ENCODE results near the gene ELFN1. TPM values are rescaled to one million over a fixed set of nuclear protein-coding genes. Genes with fewer than 3 reads are reported as not detected.

The ELFN1 gene
- total RNA-seq, 4 donors from 2014 or later = 0.42 to 3.7 (median 1.3) TPM

DNA sequence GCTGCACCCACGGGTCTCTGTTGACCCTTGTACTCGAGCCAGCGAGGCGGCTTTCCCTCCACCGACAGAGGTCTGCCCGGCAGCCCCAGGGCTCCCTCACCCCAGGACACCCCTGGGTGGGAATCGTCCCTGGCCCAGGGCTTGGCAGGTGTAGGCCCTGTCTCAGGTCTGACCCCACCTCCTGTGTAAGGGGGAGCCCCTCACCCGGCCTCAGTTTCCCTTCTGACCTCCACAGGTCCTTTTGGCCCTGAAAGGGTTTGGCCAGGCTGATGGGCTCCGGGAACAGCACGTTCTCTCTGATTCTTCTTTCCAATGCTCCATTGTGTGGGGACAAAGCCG lies 25.0 kb upstream of the ELFN1 start:
- Histone ChIP-seq H3K4me3 (no peak overlapping the region), H3K36me3 (no peaks in the 10 kb centered on the region), H3K27ac (no peak overlapping the region), H3K4me1 (peaks cover 0 to 18% (median 0%) of the 10 kb centered on the region in 3 donors), H3K27me3 (peaks cover 100% of the 10 kb centered on the region), H3K9me3 (no peaks in the 10 kb centered on the region)
- no peak for ATAC-seq
- WGBS, 2 donors (ENCODE audit: low coverage in 1 of 2) = 67% methylated on average over 3 of the region's 11 CpGs; no CpG with 5 or more reads in 1 of the 2 donors
- no peak for TF ChIP-seq POLR2AphosphoS5 (IDR thresholded peaks at IDR 0.05)
- TF ChIP-seq, protein P1, sequence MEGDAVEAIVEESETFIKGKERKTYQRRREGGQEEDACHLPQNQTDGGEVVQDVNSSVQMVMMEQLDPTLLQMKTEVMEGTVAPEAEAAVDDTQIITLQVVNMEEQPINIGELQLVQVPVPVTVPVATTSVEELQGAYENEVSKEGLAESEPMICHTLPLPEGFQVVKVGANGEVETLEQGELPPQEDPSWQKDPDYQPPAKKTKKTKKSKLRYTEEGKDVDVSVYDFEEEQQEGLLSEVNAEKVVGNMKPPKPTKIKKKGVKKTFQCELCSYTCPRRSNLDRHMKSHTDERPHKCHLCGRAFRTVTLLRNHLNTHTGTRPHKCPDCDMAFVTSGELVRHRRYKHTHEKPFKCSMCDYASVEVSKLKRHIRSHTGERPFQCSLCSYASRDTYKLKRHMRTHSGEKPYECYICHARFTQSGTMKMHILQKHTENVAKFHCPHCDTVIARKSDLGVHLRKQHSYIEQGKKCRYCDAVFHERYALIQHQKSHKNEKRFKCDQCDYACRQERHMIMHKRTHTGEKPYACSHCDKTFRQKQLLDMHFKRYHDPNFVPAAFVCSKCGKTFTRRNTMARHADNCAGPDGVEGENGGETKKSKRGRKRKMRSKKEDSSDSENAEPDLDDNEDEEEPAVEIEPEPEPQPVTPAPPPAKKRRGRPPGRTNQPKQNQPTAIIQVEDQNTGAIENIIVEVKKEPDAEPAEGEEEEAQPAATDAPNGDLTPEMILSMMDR (IDR thresholded peaks at IDR 0.05) = no peak

DNA sequence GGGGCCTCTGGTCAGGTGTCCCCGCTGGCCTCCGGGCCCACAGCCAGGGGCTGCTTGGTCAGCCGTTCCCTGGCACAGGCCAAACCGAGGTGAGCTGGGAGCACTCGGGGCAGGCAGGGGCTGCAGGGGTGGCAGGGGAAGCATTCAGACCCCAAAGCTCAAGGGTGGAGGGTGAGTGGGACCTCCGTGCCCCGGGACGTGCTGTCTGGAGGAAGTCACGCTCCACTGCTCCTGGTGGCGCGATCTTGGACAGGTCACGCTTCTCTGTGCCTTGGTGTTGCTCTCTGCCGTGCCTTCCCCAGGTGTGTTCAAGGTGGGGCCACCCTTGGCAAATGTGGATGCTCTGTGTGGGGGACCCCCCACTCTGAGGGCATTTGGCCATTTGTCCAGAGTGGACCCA lies 24.6 kb upstream of the ELFN1 start:
- no peak for ATAC-seq
- no CpG with 5 or more reads among the region's 13 CpGs for WGBS, 2 donors (ENCODE audit: low coverage in 1 of 2)
- Histone ChIP-seq H3K4me3 (no peak overlapping the region), H3K36me3 (no peaks in the 10 kb centered on the region), H3K27ac (no peak overlapping the region), H3K9me3 (no peaks in the 10 kb centered on the region), H3K4me1 (peaks cover 0 to 18% (median 0%) of the 10 kb centered on the region in 3 donors), H3K27me3 (peaks cover 100% of the 10 kb centered on the region)
- TF ChIP-seq POLR2A (IDR thresholded peaks at IDR 0.05) (no peak), POLR2AphosphoS5 (IDR thresholded peaks at IDR 0.05) (no peak), EP300 (IDR thresholded peaks at IDR 0.05) (no peak)
- TF ChIP-seq, protein P1 (IDR thresholded peaks at IDR 0.05) = no peak

GRCh38 chr7:1646391-1646790 lies 23.7 kb upstream of the ELFN1 start:
- H3K27me3 ChIP-seq = peaks cover 99% of the 10 kb centered on the region
- TF ChIP-seq, protein P1 (IDR thresholded peaks at IDR 0.05) = no peak
- no peak for ATAC-seq
- no peaks in the 10 kb centered on the region for H3K9me3 ChIP-seq
- H3K4me1 ChIP-seq = peaks cover 0 to 18% (median 0%) of the 10 kb centered on the region in 3 donors
- no peak overlapping the region for H3K4me3 ChIP-seq
- no peak overlapping the region for H3K27ac ChIP-seq
- no peaks in the 10 kb centered on the region for H3K36me3 ChIP-seq
- 81 to 100% methylated on average over 2 to 3 of the region's 8 CpGs for WGBS, 2 donors (ENCODE audit: low coverage in 1 of 2)

GRCh38 chr7:1646957-1647891 lies 22.9 kb upstream of the ELFN1 start:
- Histone ChIP-seq H3K36me3 (no peaks in the 10 kb centered on the region), H3K27ac (no peak overlapping the region), H3K4me1 (peaks cover 0 to 18% (median 0%) of the 10 kb centered on the region in 3 donors), H3K9me3 (no peaks in the 10 kb centered on the region), H3K4me3 (no peak overlapping the region), H3K27me3 (peaks cover 99% of the 10 kb centered on the region)
- TF ChIP-seq EP300 (IDR thresholded peaks at IDR 0.05) (no peak), POLR2AphosphoS5 (IDR thresholded peaks at IDR 0.05) (no peak), POLR2A (IDR thresholded peaks at IDR 0.05) (no peak)
- TF ChIP-seq, protein P1 (IDR thresholded peaks at IDR 0.05) = no peak
- WGBS, 2 donors (ENCODE audit: low coverage in 1 of 2) = 80 to 89% methylated on average over 8 of the region's 48 CpGs
- ATAC-seq = no peak

Measured in gastroesophageal sphincter (tissue), 4 donors.